ENCODE results near the gene NME1. TPM values are rescaled to one million over a fixed set of nuclear protein-coding genes. Genes with fewer than 3 reads are reported as not detected.
A peak's percentile ranks its signal among the peaks of the same experiment; 100 is the strongest.
"Not testable (repeated sequence)": the region's sequence is repeated elsewhere in the genome, so short reads cannot be mapped to it uniquely, and the experiment has no call there.

NME1 gene
- total and polyA plus RNA-seq, 5 donors from 2014 or later = 14.1 to 72.3 (median 49.8) TPM

GRCh38 chr17:51166198-51166986 is 13.0 kb downstream of the NME1 start, which contains the start of gene NME2:
TSS of gene NME2 (plus strand) at chr17:51166411. CDS start at chr17:51166831, 420 bp downstream.
- H3K27me3 Mint-ChIP-seq = no peaks in the 10 kb centered on the region
- H3K4me3 ChIP-seq (ENCODE audit: low read depth, low read length) = peak within 1 kb of the TSS; percentile 75

GRCh38 chr17:51166987-51167931 is 13.9 kb downstream of the NME1 start:
- H3K4me1 Mint-ChIP-seq = peaks cover 5 to 39% (median 20%) of the 10 kb centered on the region in 4 donors
- H3K27ac Mint-ChIP-seq = peak overlapping the region; percentile 67 to 79 (median 69)
- H3K9me3 ChIP-seq (ENCODE audit: control insufficient read depth in 2 of 2, low read length in 2 of 2) = no peaks in the 10 kb centered on the region
- peak overlapping the region; percentile 83 for H3K27ac ChIP-seq (ENCODE audit: insufficient read depth, low read length, poor library complexity, severe bottlenecking)
- peaks cover 23% of the 10 kb centered on the region for H3K36me3 Mint-ChIP-seq
- peak overlapping the region; percentile 67 for H3K4me3 ChIP-seq (ENCODE audit: low read depth, low read length)
- DNase-seq (peak; percentile 50 to 67 (median 62)), ATAC-seq (ENCODE audit: low read depth in 2 of 2) (peak; percentile 56 to 57)
- H3K27me3 Mint-ChIP-seq = no peaks in the 10 kb centered on the region
- H3K9me3 Mint-ChIP-seq = no peaks in the 10 kb centered on the region
- H3K36me3 ChIP-seq (ENCODE audit: control insufficient read depth, insufficient read depth, low read length) = peaks cover 15% of the 10 kb centered on the region
- no peaks in the 10 kb centered on the region for H3K27me3 ChIP-seq (ENCODE audit: control insufficient read depth, insufficient read depth, low read length)
- H3K4me3 Mint-ChIP-seq = peak overlapping the region; percentile 74 to 89 (median 84)
- peaks cover 7% of the 10 kb centered on the region for H3K4me1 ChIP-seq (ENCODE audit: control insufficient read depth, insufficient read depth, low read length, poor library complexity, severe bottlenecking)

More at GRCh38 chr17:51166198-51166986, 13.0 kb downstream of the NME1 start, which contains the start of gene NME2:
- Histone ChIP-seq H3K27me3 (ENCODE audit: control insufficient read depth, insufficient read depth, low read length) (no peaks in the 10 kb centered on the region), H3K27ac (ENCODE audit: insufficient read depth, low read length, poor library complexity, severe bottlenecking) (peak within 1 kb of the TSS; percentile 83), H3K9me3 (ENCODE audit: control insufficient read depth in 2 of 2, low read length in 2 of 2) (no peaks in the 10 kb centered on the region), H3K36me3 (ENCODE audit: control insufficient read depth, insufficient read depth, low read length) (peaks cover 20% of the 10 kb centered on the region), H3K4me1 (ENCODE audit: control insufficient read depth, insufficient read depth, low read length, poor library complexity, severe bottlenecking) (peaks cover 7% of the 10 kb centered on the region)
- Mint-ChIP-seq H3K4me1 (peaks cover 5 to 39% (median 20%) of the 10 kb centered on the region in 4 donors), H3K36me3 (peaks cover 27% of the 10 kb centered on the region), H3K27ac (peak within 1 kb of the TSS; percentile 98 to 99 (median 99)), H3K4me3 (peak within 1 kb of the TSS; percentile 91 to 98 (median 94)), H3K9me3 (no peaks in the 10 kb centered on the region)
- ATAC-seq (ENCODE audit: low read depth in 2 of 2) (peak; percentile 76 to 77), DNase-seq (peak; percentile 58 to 82 (median 65))

- H3K27ac Mint-ChIP-seq = peak overlapping the region in 2 of 3 donors; percentile 67
- ATAC-seq (ENCODE audit: low read depth in 2 of 2) (no peak), DNase-seq (no peak)
- H3K36me3 Mint-ChIP-seq = peaks cover 25% of the 10 kb centered on the region
- H3K4me1 Mint-ChIP-seq = peaks cover 5 to 39% (median 19%) of the 10 kb centered on the region in 4 donors
- no peak overlapping the region for H3K27ac ChIP-seq (ENCODE audit: insufficient read depth, low read length, poor library complexity, severe bottlenecking)
- H3K9me3 Mint-ChIP-seq = no peaks in the 10 kb centered on the region
- H3K36me3 ChIP-seq (ENCODE audit: control insufficient read depth, insufficient read depth, low read length) = peaks cover 16% of the 10 kb centered on the region
- peak overlapping the region in 3 of 4 donors; percentile 44 to 64 (median 45) for H3K4me3 Mint-ChIP-seq
- H3K9me3 ChIP-seq (ENCODE audit: control insufficient read depth in 2 of 2, low read length in 2 of 2) = no peaks in the 10 kb centered on the region
- H3K27me3 ChIP-seq (ENCODE audit: control insufficient read depth, insufficient read depth, low read length) = no peaks in the 10 kb centered on the region
- no peaks in the 10 kb centered on the region for H3K27me3 Mint-ChIP-seq
- H3K4me1 ChIP-seq (ENCODE audit: control insufficient read depth, insufficient read depth, low read length, poor library complexity, severe bottlenecking) = peaks cover 7% of the 10 kb centered on the region
- no peak overlapping the region for H3K4me3 ChIP-seq (ENCODE audit: low read depth, low read length)
These were observed 16.0 kb downstream of the NME1 start for GRCh38 chr17:51169340-51169739.

GRCh38 chr17:51170736-51171135 is 17.4 kb downstream of the NME1 start:
- Histone ChIP-seq H3K27me3 (ENCODE audit: control insufficient read depth, insufficient read depth, low read length) (no peaks in the 10 kb centered on the region), H3K36me3 (ENCODE audit: control insufficient read depth, insufficient read depth, low read length) (peaks cover 16% of the 10 kb centered on the region), H3K4me1 (ENCODE audit: control insufficient read depth, insufficient read depth, low read length, poor library complexity, severe bottlenecking) (peaks cover 7% of the 10 kb centered on the region), H3K4me3 (ENCODE audit: low read depth, low read length) (no peak overlapping the region), H3K9me3 (ENCODE audit: control insufficient read depth in 2 of 2, low read length in 2 of 2) (no peaks in the 10 kb centered on the region), H3K27ac (ENCODE audit: insufficient read depth, low read length, poor library complexity, severe bottlenecking) (no peak overlapping the region)
- Mint-ChIP-seq H3K4me3 (peak overlapping the region in 1 of 4 donors; percentile 86), H3K36me3 (peaks cover 25% of the 10 kb centered on the region), H3K4me1 (peaks cover 5 to 31% (median 13%) of the 10 kb centered on the region in 4 donors), H3K9me3 (no peaks in the 10 kb centered on the region), H3K27me3 (no peaks in the 10 kb centered on the region), H3K27ac (no peak overlapping the region)
- no peak for ATAC-seq (ENCODE audit: low read depth in 2 of 2)
- DNase-seq = no peak

- not testable (repeated sequence) for H3K27ac ChIP-seq (ENCODE audit: insufficient read depth, low read length, poor library complexity, severe bottlenecking); H3K27ac Mint-ChIP-seq; H3K27me3 Mint-ChIP-seq; ATAC-seq (ENCODE audit: low read depth in 2 of 2); H3K4me3 Mint-ChIP-seq; H3K9me3 ChIP-seq (ENCODE audit: control insufficient read depth in 2 of 2, low read length in 2 of 2); H3K9me3 Mint-ChIP-seq; DNase-seq; H3K27me3 ChIP-seq (ENCODE audit: control insufficient read depth, insufficient read depth, low read length); H3K4me1 ChIP-seq (ENCODE audit: control insufficient read depth, insufficient read depth, low read length, poor library complexity, severe bottlenecking); H3K4me3 ChIP-seq (ENCODE audit: low read depth, low read length)
- Mint-ChIP-seq H3K4me1 (peaks cover 5 to 26% (median 10%) of the 10 kb centered on the region in 4 donors), H3K36me3 (peaks cover 25% of the 10 kb centered on the region)
- peaks cover 16% of the 10 kb centered on the region for H3K36me3 ChIP-seq (ENCODE audit: control insufficient read depth, insufficient read depth, low read length)
These were observed 18.7 kb downstream of the NME1 start for GRCh38 chr17:51172030-51172429.

- H3K4me3 Mint-ChIP-seq = no peak overlapping the region
- no peaks in the 10 kb centered on the region for H3K4me1 Mint-ChIP-seq
- no peaks in the 10 kb centered on the region for H3K27me3 Mint-ChIP-seq
- no peaks in the 10 kb centered on the region for H3K9me3 Mint-ChIP-seq
- peak overlapping the region in 1 of 3 donors; percentile 60 for H3K27ac Mint-ChIP-seq
- Histone ChIP-seq H3K9me3 (ENCODE audit: control insufficient read depth in 2 of 2, low read length in 2 of 2) (no peaks in the 10 kb centered on the region), H3K27ac (ENCODE audit: insufficient read depth, low read length, poor library complexity, severe bottlenecking) (no peak overlapping the region), H3K4me3 (ENCODE audit: low read depth, low read length) (no peak overlapping the region), H3K27me3 (ENCODE audit: control insufficient read depth, insufficient read depth, low read length) (no peaks in the 10 kb centered on the region), H3K36me3 (ENCODE audit: control insufficient read depth, insufficient read depth, low read length) (peaks cover 46% of the 10 kb centered on the region), H3K4me1 (ENCODE audit: control insufficient read depth, insufficient read depth, low read length, poor library complexity, severe bottlenecking) (no peaks in the 10 kb centered on the region)
- ATAC-seq (ENCODE audit: low read depth in 2 of 2) = no peak
- no peak for DNase-seq
- H3K36me3 Mint-ChIP-seq = peaks cover 22% of the 10 kb centered on the region
These were observed 27.1 kb downstream of the NME1 start for GRCh38 chr17:51180486-51180885.

- Mint-ChIP-seq H3K4me1 (no peaks in the 10 kb centered on the region), H3K9me3 (no peaks in the 10 kb centered on the region), H3K4me3 (no peak overlapping the region), H3K27ac (peak overlapping the region in 1 of 3 donors; percentile 6), H3K36me3 (peaks cover 34% of the 10 kb centered on the region), H3K27me3 (no peaks in the 10 kb centered on the region)
- Histone ChIP-seq H3K27me3 (ENCODE audit: control insufficient read depth, insufficient read depth, low read length) (no peaks in the 10 kb centered on the region), H3K9me3 (ENCODE audit: control insufficient read depth in 2 of 2, low read length in 2 of 2) (no peaks in the 10 kb centered on the region), H3K4me3 (ENCODE audit: low read depth, low read length) (no peak overlapping the region), H3K27ac (ENCODE audit: insufficient read depth, low read length, poor library complexity, severe bottlenecking) (no peak overlapping the region), H3K36me3 (ENCODE audit: control insufficient read depth, insufficient read depth, low read length) (peaks cover 59% of the 10 kb centered on the region), H3K4me1 (ENCODE audit: control insufficient read depth, insufficient read depth, low read length, poor library complexity, severe bottlenecking) (no peaks in the 10 kb centered on the region)
- ATAC-seq (ENCODE audit: low read depth in 2 of 2) (no peak), DNase-seq (no peak)
These were observed 30.8 kb downstream of the NME1 start for GRCh38 chr17:51184124-51184523.
